Anterior cingulate cortex (tissue), 58 donors: Measurements from ENCODE around the gene ATP4A.

ENCODE experiments used
- DNase-seq, 58 donors: peaks; one replicate each; lab custom pipeline; 2025; lab: John Stamatoyannopoulos, UW

The ATP4A gene

GRCh38 chr19:35566738-35567137 is 3.3 kb upstream of the ATP4A start:
- no peak for DNase-seq

- DNase-seq = no peak
These were observed 1.8 kb upstream of the ATP4A start for GRCh38 chr19:35565016-35565856.

GRCh38 chr19:35562776-35563175 is 682 bp downstream of the ATP4A start:
- DNase-seq = no peak

GRCh38 chr19:35562336-35562735 is 1.1 kb downstream of the ATP4A start:
- no peak for DNase-seq

- no peak for DNase-seq
These were observed 2.0 kb downstream of the ATP4A start for GRCh38 chr19:35561436-35561835.

GRCh38 chr19:35560677-35561076 is 2.8 kb downstream of the ATP4A start:
- DNase-seq = no peak

GRCh38 chr19:35560271-35560670 is 3.2 kb downstream of the ATP4A start:
- no peak for DNase-seq

GRCh38 chr19:35559781-35560180 is 3.7 kb downstream of the ATP4A start:
- no peak for DNase-seq

GRCh38 chr19:35559281-35559659 is 4.2 kb downstream of the ATP4A start:
- no peak for DNase-seq

GRCh38 chr19:35558400-35559280 is 4.8 kb downstream of the ATP4A start:
- no peak for DNase-seq

- DNase-seq = peak in 12 of 58 donors; percentile 4 to 67 (median 14)
These were observed 5.7 kb downstream of the ATP4A start for GRCh38 chr19:35557539-35558399.

GRCh38 chr19:35556846-35557538 is 6.5 kb downstream of the ATP4A start:
- DNase-seq = no peak

- no peak for DNase-seq
These were observed 7.3 kb downstream of the ATP4A start for GRCh38 chr19:35556025-35556590.

- DNase-seq = no peak
These were observed 8.0 kb downstream of the ATP4A start for GRCh38 chr19:35555301-35556005.

GRCh38 chr19:35554076-35554475 is 9.4 kb downstream of the ATP4A start:
- no peak for DNase-seq

GRCh38 chr19:35553385-35554000 is 10.0 kb downstream of the ATP4A start:
- no peak for DNase-seq

GRCh38 chr19:35552534-35553384 is 10.7 kb downstream of the ATP4A start:
- no peak for DNase-seq
